Keratinocyte (primary cell): ENCODE data around the gene RNF19B.

Experiments used
- CTCF ChIP-seq, 3 experiments: IDR thresholded peaks in 1 of 3; conservative IDR thresholded peaks in 1 of 3; optimal IDR thresholded peaks in 1 of 3; 2 replicates in 2 of 3; 3 replicates in 1 of 3; pipeline versions ENCODE3 to v1.5.1; 2011; ENCODE audit warnings: low read length in 3 of 3, mild to moderate bottlenecking in 3 of 3, moderate library complexity in 2 of 3, control low read depth in 1 of 3, inconsistent platforms in 1 of 3; ENCODE audit not compliant: insufficient read depth in 2 of 3; ENCODE audit errors: extremely low read depth in 1 of 3
- EZH2 ChIP-seq: IDR thresholded peaks from one replicate; pipeline ENCODE4 v1.6.1; 2012; ENCODE audit warnings: inconsistent platforms, mild to moderate bottlenecking, low read length, moderate library complexity

- TF ChIP-seq CTCF (optimal IDR thresholded peaks at IDR 0.05 in 1 of 3, IDR thresholded peaks at IDR 0.05 in 1 of 3, conservative IDR thresholded peaks at IDR 0.05 in 1 of 3; ENCODE audit: extremely low read depth in 1 of 3, insufficient read depth in 2 of 3, low read length in 3 of 3): no peak
- TF ChIP-seq EZH2: no peak
Observed at GRCh38 chr1:32902535-32902920, 62.1 kb downstream of the RNF19B start.
